Mesendoderm (in vitro differentiated cells): ENCODE data around the gene BABAM2.

Experiments used
- DNase-seq: peaks from one replicate; pipeline ENCODE4 v3.0.0; 2013
- H2AK5ac ChIP-seq: 2 replicates; pipeline ENCODE4 v1.6.1; 2013; ENCODE audit warnings: low read length, inconsistent platforms
- H2BK120ac ChIP-seq: 2 replicates; pipeline ENCODE4 v1.6.1; 2013; ENCODE audit warnings: low read depth, mild to moderate bottlenecking, low read length, moderate library complexity, mixed read lengths
- H2BK15ac ChIP-seq: replicated peaks from 2 replicates; pipeline ENCODE4 v1.6.1; 2013; ENCODE audit warnings: low read depth, mild to moderate bottlenecking, moderate library complexity
- H2BK5ac ChIP-seq: 2 replicates; pipeline ENCODE4 v1.6.1; 2013; ENCODE audit warnings: low read length, inconsistent platforms
- H3K18ac ChIP-seq: 2 replicates; pipeline ENCODE4 v1.6.1; 2013; ENCODE audit warnings: mild to moderate bottlenecking, low read length, mixed read lengths
- H3K23ac ChIP-seq: one replicate; pipeline ENCODE4 v1.6.1; 2013; ENCODE audit warnings: low read length
- H3K27ac ChIP-seq: 2 replicates; pipeline ENCODE4 v1.5.1; 2013; ENCODE audit warnings: low read depth, mild to moderate bottlenecking, inconsistent platforms, low read length, moderate library complexity
- H3K27me3 ChIP-seq: 2 replicates; pipeline ENCODE4 v1.6.1; 2013; ENCODE audit warnings: low read length, control low read depth, mild to moderate bottlenecking, inconsistent platforms; ENCODE audit not compliant: insufficient read depth, poor library complexity
- H3K36me3 ChIP-seq: 2 replicates; pipeline ENCODE4 v1.6.1; 2013; ENCODE audit warnings: low read length, inconsistent platforms; ENCODE audit not compliant: control insufficient read depth, insufficient read depth
- H3K4ac ChIP-seq: one replicate; pipeline ENCODE4 v1.6.1; 2013; ENCODE audit warnings: low read depth, mild to moderate bottlenecking, low read length, moderate library complexity
- H3K4me1 ChIP-seq: 2 replicates; pipeline ENCODE4 v1.6.1; 2013; ENCODE audit warnings: low read depth, low read length, inconsistent platforms; ENCODE audit not compliant: control insufficient read depth
- H3K4me2 ChIP-seq: 2 replicates; pipeline ENCODE4 v1.6.1; 2013; ENCODE audit warnings: low read length
- H3K4me3 ChIP-seq: 2 replicates; pipeline ENCODE4 v1.5.1; 2013; ENCODE audit warnings: mild to moderate bottlenecking, low read length
- H3K56ac ChIP-seq: one replicate; pipeline ENCODE4 v1.6.1; 2013; ENCODE audit warnings: low read length
- H3K79me1 ChIP-seq: 2 replicates; pipeline ENCODE4 v1.6.1; 2013; ENCODE audit warnings: low read length, inconsistent platforms
- H3K79me2 ChIP-seq: 2 replicates; pipeline ENCODE4 v1.6.1; 2013; ENCODE audit warnings: mild to moderate bottlenecking, low read length; ENCODE audit not compliant: control insufficient read depth, insufficient read depth
- H3K9ac ChIP-seq: 2 replicates; pipeline ENCODE4 v1.6.1; 2013; ENCODE audit warnings: low read length, inconsistent platforms
- H4K5ac ChIP-seq: one replicate; pipeline ENCODE4 v1.6.1; 2013; ENCODE audit warnings: low read length
- H4K8ac ChIP-seq: one replicate; pipeline ENCODE4 v1.6.1; 2013; ENCODE audit warnings: low read depth, mild to moderate bottlenecking, control low read depth, low read length, moderate library complexity
- WGBS: extraction: QIAGEN DNeasy Blood & Tissue Kit; methylation state at CpG from one replicate; pipeline ENCODE4 v1.1.7; 2013; ENCODE audit warnings: low lambda C conversion rate, missing lambda C conversion rate; ENCODE audit not compliant: insufficient coverage; ENCODE audit errors: extremely low coverage; 5-methylcytosine and 5-hydroxymethylcytosine counted together

The BABAM2 gene

GRCh38 chr2:28181801-28182200 lies 291.3 kb downstream of the BABAM2 start:
- H2BK15ac ChIP-seq: no peak overlapping the region
- no peak overlapping the region for H3K18ac ChIP-seq
- H3K23ac ChIP-seq: no peak overlapping the region
- H3K4me2 ChIP-seq: no peak overlapping the region
- H2BK120ac ChIP-seq: no peak overlapping the region
- H3K27ac ChIP-seq: no peak overlapping the region
- DNase-seq: no peak
- no peak overlapping the region for H4K5ac ChIP-seq
- H3K79me1 ChIP-seq: no peaks in the 10 kb centered on the region
- no peaks in the 10 kb centered on the region for H3K4me1 ChIP-seq
- no CpG with 5 or more reads among the region's 3 CpGs for WGBS
- no peak overlapping the region for H3K4ac ChIP-seq
- no peak overlapping the region for H2AK5ac ChIP-seq
- H3K4me3 ChIP-seq: no peak overlapping the region
- no peak overlapping the region for H2BK5ac ChIP-seq
- H4K8ac ChIP-seq: no peak overlapping the region
- no peak overlapping the region for H3K56ac ChIP-seq
- H3K9ac ChIP-seq: no peak overlapping the region
- no peaks in the 10 kb centered on the region for H3K27me3 ChIP-seq
- H3K36me3 ChIP-seq: no peaks in the 10 kb centered on the region
- no peaks in the 10 kb centered on the region for H3K79me2 ChIP-seq

GRCh38 chr2:28182348-28182747 lies 291.8 kb downstream of the BABAM2 start:
- no peak overlapping the region for H2BK15ac ChIP-seq

GRCh38 chr2:28185153-28185552 lies 294.6 kb downstream of the BABAM2 start:
- no peak overlapping the region for H4K5ac ChIP-seq
- no peak overlapping the region for H2BK15ac ChIP-seq
- no peak overlapping the region for H2BK120ac ChIP-seq
- no peak overlapping the region for H3K18ac ChIP-seq
- no peaks in the 10 kb centered on the region for H3K4me1 ChIP-seq
- no CpG with 5 or more reads among the region's 5 CpGs for WGBS
- H2AK5ac ChIP-seq: no peak overlapping the region
- no peak overlapping the region for H4K8ac ChIP-seq
- no peak overlapping the region for H3K4me2 ChIP-seq
- H3K9ac ChIP-seq: no peak overlapping the region
- no peak overlapping the region for H3K23ac ChIP-seq
- no peaks in the 10 kb centered on the region for H3K79me2 ChIP-seq
- H3K56ac ChIP-seq: no peak overlapping the region
- DNase-seq: no peak
- no peak overlapping the region for H2BK5ac ChIP-seq
- no peak overlapping the region for H3K4me3 ChIP-seq
- H3K4ac ChIP-seq: no peak overlapping the region
- H3K79me1 ChIP-seq: no peaks in the 10 kb centered on the region
- H3K27ac ChIP-seq: no peak overlapping the region
- no peaks in the 10 kb centered on the region for H3K36me3 ChIP-seq
- no peaks in the 10 kb centered on the region for H3K27me3 ChIP-seq

More at GRCh38 chr2:28182348-28182747, 291.8 kb downstream of the BABAM2 start:
- Histone ChIP-seq H3K36me3 (no peaks in the 10 kb centered on the region), H4K8ac (no peak overlapping the region), H2BK120ac (no peak overlapping the region), H3K27ac (no peak overlapping the region), H3K18ac (no peak overlapping the region), H4K5ac (no peak overlapping the region), H3K4me1 (no peaks in the 10 kb centered on the region), H3K56ac (no peak overlapping the region), H2BK5ac (no peak overlapping the region), H3K4me3 (no peak overlapping the region), H3K27me3 (no peaks in the 10 kb centered on the region), H3K4me2 (no peak overlapping the region), H3K79me2 (no peaks in the 10 kb centered on the region), H3K4ac (no peak overlapping the region), H3K23ac (no peak overlapping the region), H3K9ac (no peak overlapping the region), H3K79me1 (no peaks in the 10 kb centered on the region), H2AK5ac (no peak overlapping the region)
- DNase-seq: no peak
- WGBS: no CpG with 5 or more reads among the region's 6 CpGs

GRCh38 chr2:28185891-28186290 lies 295.4 kb downstream of the BABAM2 start:
- H3K18ac ChIP-seq: no peak overlapping the region
- H3K27ac ChIP-seq: no peak overlapping the region
- H3K4ac ChIP-seq: no peak overlapping the region
- no peak overlapping the region for H3K9ac ChIP-seq
- H2AK5ac ChIP-seq: no peak overlapping the region
- no peaks in the 10 kb centered on the region for H3K27me3 ChIP-seq
- no peak overlapping the region for H2BK15ac ChIP-seq
- H4K8ac ChIP-seq: no peak overlapping the region
- H2BK120ac ChIP-seq: no peak overlapping the region
- DNase-seq: no peak
- no peak overlapping the region for H3K4me2 ChIP-seq
- no peak overlapping the region for H3K56ac ChIP-seq
- H2BK5ac ChIP-seq: no peak overlapping the region
- H3K36me3 ChIP-seq: no peaks in the 10 kb centered on the region
- H4K5ac ChIP-seq: no peak overlapping the region
- WGBS: no CpG with 5 or more reads among the region's 2 CpGs
- no peak overlapping the region for H3K4me3 ChIP-seq
- no peaks in the 10 kb centered on the region for H3K79me2 ChIP-seq
- no peaks in the 10 kb centered on the region for H3K79me1 ChIP-seq
- H3K23ac ChIP-seq: no peak overlapping the region
- no peaks in the 10 kb centered on the region for H3K4me1 ChIP-seq

- Histone ChIP-seq H4K8ac (no peak overlapping the region), H4K5ac (no peak overlapping the region), H3K9ac (no peak overlapping the region), H2BK15ac (no peak overlapping the region), H3K36me3 (no peaks in the 10 kb centered on the region), H3K56ac (no peak overlapping the region), H3K27ac (no peak overlapping the region), H3K27me3 (no peaks in the 10 kb centered on the region), H2AK5ac (no peak overlapping the region), H3K4me3 (no peak overlapping the region), H3K79me2 (no peaks in the 10 kb centered on the region), H3K4me2 (no peak overlapping the region), H3K79me1 (no peaks in the 10 kb centered on the region), H3K23ac (no peak overlapping the region), H3K4ac (no peak overlapping the region), H3K18ac (no peak overlapping the region), H2BK5ac (no peak overlapping the region), H2BK120ac (no peak overlapping the region), H3K4me1 (no peaks in the 10 kb centered on the region)
- DNase-seq: no peak
These were observed 296.7 kb downstream of the BABAM2 start for GRCh38 chr2:28187186-28187585.

GRCh38 chr2:28188436-28188835 lies 297.9 kb downstream of the BABAM2 start:
- Histone ChIP-seq H2AK5ac (no peak overlapping the region), H3K4me1 (no peaks in the 10 kb centered on the region), H3K23ac (no peak overlapping the region), H3K18ac (no peak overlapping the region), H4K5ac (no peak overlapping the region), H3K4me2 (no peak overlapping the region), H3K9ac (no peak overlapping the region), H2BK5ac (no peak overlapping the region), H3K4ac (no peak overlapping the region), H3K79me2 (no peaks in the 10 kb centered on the region), H4K8ac (no peak overlapping the region), H3K36me3 (no peaks in the 10 kb centered on the region), H2BK15ac (no peak overlapping the region), H2BK120ac (no peak overlapping the region), H3K27me3 (no peaks in the 10 kb centered on the region), H3K4me3 (no peak overlapping the region), H3K79me1 (no peaks in the 10 kb centered on the region), H3K56ac (no peak overlapping the region), H3K27ac (no peak overlapping the region)
- no CpG with 5 or more reads among the region's 4 CpGs for WGBS
- no peak for DNase-seq
